PFSK-1 (cell line): ENCODE results near the gene EFEMP1.

Source experiments
- POLR2AphosphoS5 ChIP-seq: IDR thresholded peaks from 2 replicates; pipeline ENCODE4 v1.6.1; 2012; ENCODE audit warnings: low read depth, mild to moderate bottlenecking, control low read depth, low read length, moderate library complexity
- REST ChIP-seq, 2 experiments: IDR thresholded peaks; 2 replicates each; pipeline versions ENCODE4 v1.6.1 to v1.8.0; 2011 to 2012; ENCODE audit warnings: low read depth in 2 of 2, low read length in 2 of 2, control low read depth in 1 of 2, inconsistent platforms in 1 of 2, mild to moderate bottlenecking in 1 of 2, moderate library complexity in 1 of 2; ENCODE audit not compliant: insufficient read depth in 1 of 2
- SIN3A ChIP-seq: IDR thresholded peaks from 2 replicates; pipeline ENCODE4 v1.6.1; 2012; ENCODE audit warnings: mild to moderate bottlenecking, low read length, moderate library complexity, borderline replicate concordance; ENCODE audit not compliant: insufficient read depth
- TAF1 ChIP-seq: IDR thresholded peaks from 2 replicates; pipeline ENCODE4 v1.6.1; 2012; ENCODE audit warnings: low read length, control low read depth, borderline replicate concordance; ENCODE audit not compliant: insufficient read depth

- TF ChIP-seq POLR2AphosphoS5 (no peak), REST (IDR thresholded peaks at IDR 0.05; ENCODE audit: insufficient read depth in 1 of 2, low read depth in 2 of 2, low read length in 2 of 2) (no peak), SIN3A (no peak), TAF1 (no peak)
Measured at GRCh38 chr2:55914786-55915185, 8.8 kb downstream of the EFEMP1 start.
